Left renal cortex interstitium (tissue), 4 donors: ENCODE measurements around the gene PNPT1. TPM values are rescaled to one million over a fixed set of nuclear protein-coding genes. Genes with fewer than 3 reads are reported as not detected.
"Not testable (repeated sequence)": the region's sequence is repeated elsewhere in the genome, so short reads cannot be mapped to it uniquely, and the experiment has no call there.

Source experiments
- DNase-seq, 4 donors: peaks; one replicate each; pipeline ENCODE4 v3.0.0-alpha.2; 2013; ENCODE audit warnings: low read depth in 4 of 4, low spot score in 2 of 4, missing footprints in 1 of 4
- polyA plus RNA-seq, 4 donors: library from polyadenylated mRNA; unstranded; fragments of 120-200 nt; gene quantifications; one replicate each; pipeline ENCODE4 v1.2.1, GENCODE V29; 2013; ENCODE audit not compliant: insufficient read length in 4 of 4

PNPT1 gene
- 10 to 100 TPM; 20.1 to 32.3 (median 26.0) TPM for polyA plus RNA-seq

DNA sequence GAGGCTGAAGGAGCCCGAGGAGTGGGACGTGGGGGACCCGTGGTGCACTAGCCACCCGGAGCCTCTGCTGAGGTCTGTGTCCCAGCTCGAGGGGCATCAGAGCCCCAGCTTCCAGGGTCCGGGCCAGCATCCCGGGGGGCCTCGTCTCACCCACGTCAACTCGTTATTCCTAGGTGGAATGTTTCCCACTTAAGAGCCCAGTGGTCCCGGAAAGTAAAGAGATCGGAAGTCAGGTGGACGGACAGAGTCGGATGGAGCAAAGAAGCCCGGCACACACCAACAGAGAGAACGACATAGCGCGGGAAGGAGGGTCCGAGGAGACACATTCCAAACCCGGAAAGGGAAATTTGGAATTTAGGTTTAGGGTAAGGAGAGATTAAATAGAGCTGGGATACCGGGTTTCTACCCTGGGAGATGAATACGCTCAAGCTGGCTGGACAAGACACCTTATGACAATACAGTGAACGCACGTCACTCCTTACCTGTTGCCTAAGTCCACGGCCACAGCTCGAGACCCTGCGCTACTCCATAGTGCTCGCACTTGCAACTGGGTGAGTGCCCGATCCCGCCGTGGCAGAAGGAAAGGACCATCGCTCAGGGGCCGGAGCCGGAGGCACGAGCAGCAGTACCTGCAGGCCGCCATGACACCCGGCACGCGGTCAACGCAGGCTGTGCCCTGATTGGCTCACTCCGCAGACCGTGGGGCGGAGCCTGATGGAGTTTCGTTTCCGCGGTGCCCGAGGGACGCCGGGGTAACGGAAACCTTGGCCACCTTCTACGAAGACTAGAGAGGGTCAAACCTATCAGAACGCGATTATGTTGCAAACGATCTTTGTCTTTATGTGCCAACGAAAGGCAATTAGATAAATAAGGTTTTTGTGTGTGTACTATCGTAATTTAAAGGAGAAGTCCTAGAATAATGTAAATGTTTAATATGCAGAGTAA lies at the start of gene PNPT1:
Gene PNPT1 (minus strand): TSS at position 664 of the 945 bp plus-strand sequence. CDS start 21 bp downstream, at position 643.
- peak; percentile 65 to 94 (median 81) for DNase-seq

DNA sequence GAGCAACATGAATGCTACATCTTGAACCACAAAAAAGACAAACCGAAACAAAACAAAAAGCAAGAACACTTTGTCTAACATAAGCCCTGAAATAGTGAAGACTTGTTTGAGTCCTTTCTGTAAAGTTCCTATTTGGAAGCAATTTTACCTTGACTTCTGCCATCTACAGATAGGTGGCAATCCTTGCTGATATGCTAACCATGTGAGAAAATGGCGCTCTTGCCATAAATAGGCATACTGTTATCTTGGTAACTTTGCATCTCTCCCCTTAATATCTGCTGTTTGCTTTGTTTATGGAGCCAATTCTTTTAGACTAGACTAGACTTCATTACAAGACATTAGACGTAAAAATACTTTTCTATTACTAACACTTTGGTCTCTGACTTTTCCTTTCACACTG lies 49.4 kb upstream of the PNPT1 start:
- DNase-seq, result no peak

DNA sequence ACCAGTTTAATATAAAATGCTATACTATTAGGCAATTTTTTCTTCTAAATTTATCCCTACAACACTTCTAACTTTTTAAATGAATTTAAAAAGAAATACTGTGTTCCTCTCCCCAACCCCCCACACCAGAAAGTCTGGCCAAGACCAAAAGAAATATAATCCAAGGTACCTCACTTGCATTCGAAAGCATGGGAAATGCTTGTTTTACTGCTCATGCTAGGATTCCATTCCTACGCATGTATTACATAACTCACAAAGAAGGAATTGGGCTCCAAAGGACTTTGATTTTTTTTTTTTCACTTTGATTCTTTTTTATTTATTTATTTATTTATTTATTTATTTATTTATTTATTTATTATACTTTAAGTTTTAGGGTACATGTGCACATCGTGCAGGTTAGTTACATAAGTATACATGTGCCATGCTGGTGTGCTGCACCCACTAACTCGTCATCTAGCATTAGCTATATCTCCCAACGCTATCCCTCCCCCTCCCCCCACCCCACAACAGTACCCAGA lies 42.4 kb upstream of the PNPT1 start:
- DNase-seq, result not testable (repeated sequence)

DNA sequence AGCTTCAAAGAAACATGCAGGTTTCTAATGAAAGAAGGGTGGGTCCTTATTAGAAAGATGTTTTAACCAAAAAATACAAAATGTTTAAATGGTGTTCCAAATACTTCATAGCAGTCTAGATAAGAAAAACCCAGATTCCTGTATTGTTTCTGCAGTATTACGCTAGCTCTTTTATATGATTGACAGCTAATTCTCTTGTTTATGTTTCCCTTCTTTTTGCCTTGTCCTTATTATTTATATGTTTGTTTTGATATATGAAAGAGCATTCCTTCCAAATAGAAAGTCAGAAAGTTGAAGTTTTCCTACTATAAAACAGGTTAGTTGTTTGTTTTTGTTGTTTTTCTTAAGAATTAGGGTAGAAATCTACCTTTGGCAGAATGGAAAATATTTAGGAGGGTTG lies 41.1 kb upstream of the PNPT1 start:
- DNase-seq, result no peak

DNA sequence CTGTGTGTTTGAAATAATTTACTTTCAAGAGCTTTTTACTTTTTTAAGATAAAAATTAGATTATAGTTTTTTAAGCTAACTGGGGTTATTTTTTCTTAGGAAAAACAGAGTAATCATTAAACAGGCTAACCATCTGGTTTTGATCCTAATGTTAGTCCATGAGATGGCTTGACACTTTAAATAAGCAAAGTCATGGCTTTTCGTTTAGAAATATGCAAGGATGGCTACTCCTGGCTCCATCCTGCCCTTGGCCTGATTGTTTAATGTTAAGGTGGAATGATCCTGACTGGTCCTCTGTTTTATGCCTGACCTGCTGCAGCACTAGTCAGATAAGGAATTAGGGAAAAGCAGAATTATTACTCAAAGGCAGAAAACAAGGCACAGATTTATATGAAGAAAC lies 39.7 kb upstream of the PNPT1 start:
- no peak for DNase-seq

DNA sequence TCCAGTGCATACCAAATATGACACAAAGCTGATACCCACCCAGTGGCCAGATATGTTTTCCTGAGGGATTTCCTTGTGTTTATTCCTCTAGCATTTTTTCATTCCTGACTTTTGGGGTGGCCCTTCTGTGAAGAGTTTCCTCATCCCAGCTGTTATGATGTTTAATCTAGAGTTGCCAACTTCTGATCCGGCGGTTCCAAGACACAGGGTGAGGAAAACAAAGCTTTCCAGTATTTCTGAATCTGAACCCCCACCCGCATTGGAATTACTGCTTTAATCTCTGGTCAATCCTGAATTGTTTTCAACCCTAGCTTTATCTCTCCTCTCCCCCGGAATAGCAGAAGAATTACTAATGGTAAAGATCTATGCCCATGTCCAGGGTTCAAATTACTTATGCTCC lies 39.2 kb upstream of the PNPT1 start:
- no peak for DNase-seq

DNA sequence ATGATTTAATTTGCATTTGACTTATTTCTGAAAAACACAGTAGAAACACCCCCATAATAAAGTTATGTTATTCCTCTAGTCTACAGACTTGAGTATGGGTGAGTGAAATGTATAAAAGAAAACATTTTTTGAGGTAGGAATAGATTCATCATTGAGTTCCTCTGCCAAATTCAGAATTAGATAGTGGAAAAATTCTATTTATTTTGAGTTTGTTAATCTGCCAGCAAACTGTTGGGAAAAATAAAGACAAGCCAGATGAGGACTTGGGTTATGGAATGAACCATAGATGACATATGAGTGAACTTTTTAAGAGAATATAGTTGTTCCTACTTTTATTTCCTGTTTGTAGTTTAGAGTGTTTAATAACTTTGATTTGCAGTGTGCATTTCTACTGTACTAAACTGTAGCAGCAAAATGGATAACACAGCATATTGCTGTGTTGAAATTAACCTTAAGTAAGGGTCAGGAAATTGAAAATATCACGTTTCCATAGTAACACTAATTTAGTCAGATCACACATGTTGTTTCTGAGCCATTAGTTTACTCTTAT lies 35.6 kb upstream of the PNPT1 start:
- DNase-seq, result no peak

DNA sequence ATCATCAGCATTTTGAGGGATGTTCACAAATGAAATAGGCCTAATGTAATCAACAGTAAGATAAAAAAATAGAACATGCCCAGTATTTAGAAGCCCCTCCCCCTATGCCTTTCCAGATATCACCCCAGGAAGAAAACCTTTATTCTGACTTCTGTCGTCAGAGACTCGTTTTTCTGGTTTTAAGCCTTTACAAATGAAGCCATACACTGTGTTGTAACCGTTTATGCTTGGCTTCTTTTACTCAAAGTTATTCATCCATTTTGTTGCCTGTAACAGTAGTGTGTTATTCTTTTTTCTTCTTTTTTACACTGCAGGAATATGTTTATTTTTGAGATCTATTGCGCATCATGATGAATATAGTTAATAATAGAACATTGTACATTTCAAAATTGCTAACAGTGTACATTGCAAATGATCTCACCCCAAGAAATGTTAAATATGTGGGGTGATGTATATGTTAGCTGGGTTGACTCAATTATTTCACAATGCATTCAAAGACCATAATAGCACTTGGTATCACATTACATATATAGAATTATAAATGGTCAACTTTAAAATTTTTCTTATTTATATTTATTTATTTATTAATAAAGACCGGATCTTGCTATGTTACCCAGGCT lies 28.1 kb upstream of the PNPT1 start:
- DNase-seq, result peak in 2 of 4 donors; percentile 14 to 28

DNA sequence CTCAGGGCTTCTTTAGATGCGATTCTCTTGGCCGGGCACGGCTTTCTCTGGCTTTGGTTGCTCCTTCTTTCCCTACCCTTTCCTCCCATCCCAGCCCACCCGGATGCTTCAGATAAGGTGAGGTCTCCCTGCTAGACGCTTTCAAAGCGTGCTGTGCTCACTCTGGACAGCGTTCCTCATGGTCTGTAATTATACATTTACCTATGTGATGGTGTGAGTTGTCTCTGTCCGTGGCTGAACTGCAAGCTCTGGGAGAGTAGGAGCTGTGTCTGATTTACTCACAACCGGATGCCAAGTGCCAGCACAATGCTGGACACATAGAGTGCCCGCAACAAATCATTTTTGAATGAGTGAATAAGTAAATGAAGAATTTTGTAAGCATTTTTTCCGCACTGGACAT lies 26.8 kb upstream of the PNPT1 start:
- no peak for DNase-seq

DNA sequence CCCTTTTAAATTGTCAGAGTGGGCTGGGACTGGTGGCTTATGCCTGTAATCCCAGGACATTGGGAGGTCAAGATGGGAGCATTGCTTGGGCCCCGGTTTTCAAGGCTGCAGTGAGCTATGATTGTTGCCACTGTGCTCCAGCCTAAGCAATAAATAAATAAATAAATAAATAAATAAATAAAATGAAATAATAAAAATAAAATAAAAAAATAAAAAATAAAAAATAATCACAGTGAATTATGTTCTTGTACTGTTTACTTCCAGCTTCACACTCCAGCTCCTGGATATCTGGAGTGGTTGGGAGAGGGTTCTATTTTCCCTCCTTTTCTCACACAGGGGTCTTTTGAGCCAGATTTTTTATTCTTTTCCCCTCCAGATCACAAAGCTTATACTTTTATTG lies 26.2 kb upstream of the PNPT1 start:
- no peak for DNase-seq

DNA sequence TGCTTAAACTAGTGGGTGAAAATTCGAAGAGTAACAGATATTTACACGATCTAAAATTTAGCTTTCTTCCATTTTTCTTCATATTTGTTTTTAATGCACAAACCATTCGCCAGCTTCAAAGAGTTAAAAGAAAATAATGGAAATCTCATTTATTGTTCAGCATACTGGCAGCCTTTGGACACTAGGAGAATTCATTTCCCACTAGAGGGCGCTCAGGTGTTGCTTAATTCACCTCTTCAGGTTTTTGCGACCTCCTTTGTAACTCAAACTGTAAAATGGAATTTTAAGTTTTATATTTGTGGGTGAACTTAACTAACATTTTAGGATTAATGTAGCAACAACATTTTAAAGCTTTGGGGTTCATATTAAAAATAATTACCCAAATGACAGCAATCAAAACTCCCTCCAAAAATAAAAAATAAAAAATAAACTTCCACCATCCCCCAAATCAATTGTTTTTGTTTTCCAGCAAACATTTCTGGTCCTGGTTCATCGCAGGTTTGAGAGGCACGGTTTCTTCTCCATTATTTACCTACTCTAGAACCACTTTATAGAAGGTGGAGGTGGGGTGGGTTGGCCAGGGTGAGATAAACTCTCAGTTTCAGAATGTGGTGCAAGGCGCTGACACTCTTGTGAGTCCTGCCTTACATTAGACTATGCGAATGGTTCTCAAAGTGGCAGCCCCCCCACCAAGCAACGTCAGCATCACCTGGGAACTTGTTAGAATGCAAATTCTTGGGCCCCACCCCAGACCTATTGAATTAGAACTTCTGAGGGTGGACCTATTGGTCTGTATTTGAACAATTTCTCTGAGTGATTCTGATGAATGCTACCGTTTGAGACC lies 24.7 kb upstream of the PNPT1 start:
- DNase-seq, result peak in 3 of 4 donors; percentile 40 to 63 (median 51)

DNA sequence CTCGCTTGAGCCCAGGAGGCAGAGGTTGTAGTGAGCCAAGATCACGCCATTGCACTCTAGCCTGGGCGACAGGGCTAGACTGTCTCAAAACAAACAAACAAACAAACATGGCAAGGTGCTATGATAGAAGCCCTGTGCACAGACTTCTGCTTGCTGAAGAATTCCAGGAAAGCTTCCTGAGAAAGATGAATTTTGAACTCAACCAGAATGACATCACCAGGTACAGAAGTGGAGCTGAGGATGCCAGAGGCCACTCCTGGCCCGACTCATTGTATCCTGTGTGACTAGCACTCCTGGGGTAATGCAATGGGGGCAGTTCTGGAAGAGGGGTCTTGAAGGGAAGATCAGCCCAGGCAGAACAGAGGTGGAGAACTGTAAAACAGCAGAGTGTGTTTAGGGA lies 22.0 kb upstream of the PNPT1 start:
- no peak for DNase-seq

DNA sequence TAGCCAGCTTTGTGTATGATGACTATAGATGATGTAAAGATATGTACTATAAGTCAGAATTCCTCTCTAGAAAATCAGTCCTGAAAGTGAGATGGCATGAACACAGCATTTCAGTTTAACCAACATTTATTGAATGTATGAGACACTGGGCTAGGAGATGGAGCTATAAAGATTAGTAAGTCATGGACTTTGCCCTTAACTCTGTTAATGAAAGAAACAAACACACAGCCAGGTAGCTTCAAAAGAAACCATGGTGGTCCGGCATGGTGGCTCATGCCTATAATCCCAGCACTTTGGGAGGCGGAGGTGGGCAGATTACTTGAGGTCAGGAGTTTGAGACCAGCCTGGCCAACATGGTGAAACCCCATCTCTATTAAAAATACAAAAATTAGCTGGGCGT lies 21.5 kb upstream of the PNPT1 start:
- not testable (repeated sequence) for DNase-seq

DNA sequence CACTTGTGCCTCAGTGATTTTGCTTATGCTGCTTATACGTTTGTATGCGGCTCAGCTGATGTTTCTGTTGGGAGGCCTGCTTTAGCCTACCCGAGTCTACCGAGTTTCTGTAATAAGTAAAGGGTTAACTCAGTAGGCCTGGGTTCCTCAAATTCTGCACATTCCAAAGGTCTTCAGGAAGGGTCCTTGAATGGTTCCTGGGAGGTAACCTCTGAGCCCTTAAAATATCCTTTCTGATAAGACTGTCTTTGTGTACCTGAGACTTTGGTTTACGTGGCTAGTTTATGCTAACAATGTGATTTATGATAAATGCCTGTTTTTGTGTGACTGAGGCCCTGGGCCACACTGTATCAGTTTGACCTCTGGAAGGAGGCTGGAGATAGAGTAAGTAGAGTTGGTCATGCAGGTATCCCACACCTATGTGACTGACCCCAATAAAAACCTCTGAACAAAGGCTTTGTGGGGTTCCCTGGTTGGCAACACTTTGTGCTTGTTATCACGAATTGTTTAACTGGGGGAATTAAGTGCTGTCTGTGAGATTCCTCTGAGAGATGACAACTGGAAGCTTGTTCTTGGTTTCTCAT lies 18.9 kb upstream of the PNPT1 start:
- no peak for DNase-seq

DNA sequence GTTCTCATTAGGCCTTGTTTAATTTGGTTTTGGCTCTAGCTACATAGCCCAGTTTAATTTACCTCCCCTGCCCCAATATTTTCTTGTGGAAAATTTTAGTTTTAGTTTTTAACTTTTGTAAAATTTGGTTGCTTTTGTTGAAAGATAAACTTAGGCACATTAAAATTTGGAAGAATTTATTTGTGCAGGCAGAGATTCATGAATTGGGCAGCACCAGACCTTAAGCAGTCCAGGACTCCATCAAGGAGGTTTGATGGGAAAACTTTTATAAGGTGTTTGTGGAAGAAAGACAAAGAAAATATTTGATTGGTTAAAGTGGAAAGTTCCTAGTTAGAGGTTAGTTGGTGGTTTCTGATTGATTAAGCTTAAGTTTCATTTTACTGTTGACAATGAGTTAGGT lies 16.4 kb upstream of the PNPT1 start:
- no peak for DNase-seq

DNA sequence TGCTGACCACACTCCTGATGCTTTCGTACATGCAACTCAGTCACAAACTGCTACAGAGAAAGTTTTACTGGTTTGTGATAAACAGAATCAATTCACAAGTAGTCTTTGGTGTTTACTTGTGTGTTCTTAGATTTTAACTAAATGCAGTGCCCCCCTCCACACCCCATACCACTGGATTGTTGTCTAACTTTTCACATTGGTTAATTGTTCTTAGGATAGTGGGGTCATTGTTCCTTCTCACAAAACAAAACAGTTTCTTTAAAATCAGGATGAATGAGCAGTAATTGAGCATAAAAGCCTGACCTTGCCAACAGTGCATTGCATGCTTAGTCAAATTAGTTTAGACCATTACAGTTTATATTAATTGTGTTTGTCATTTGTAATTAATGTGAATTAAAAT lies 14.1 kb upstream of the PNPT1 start:
- no peak for DNase-seq

DNA sequence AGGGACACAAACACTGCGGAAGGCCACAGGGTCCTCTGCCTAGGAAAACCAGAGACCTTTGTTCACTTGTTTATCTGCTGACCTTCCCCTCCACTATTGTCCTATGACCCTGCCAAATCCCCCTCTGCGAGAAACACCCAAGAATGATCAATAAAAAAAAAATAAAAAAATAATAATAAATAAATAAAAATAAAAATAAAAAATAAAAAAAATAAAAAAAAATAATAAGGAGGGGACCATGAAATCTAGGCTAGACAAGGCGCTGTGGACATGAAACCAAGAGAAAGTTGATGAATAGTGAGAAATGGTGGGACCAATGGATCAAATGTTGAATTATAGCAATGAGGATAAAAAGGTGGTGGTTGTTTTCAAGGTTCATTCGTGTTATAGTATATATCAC lies 12.6 kb upstream of the PNPT1 start:
- DNase-seq, result not testable (repeated sequence)

DNA sequence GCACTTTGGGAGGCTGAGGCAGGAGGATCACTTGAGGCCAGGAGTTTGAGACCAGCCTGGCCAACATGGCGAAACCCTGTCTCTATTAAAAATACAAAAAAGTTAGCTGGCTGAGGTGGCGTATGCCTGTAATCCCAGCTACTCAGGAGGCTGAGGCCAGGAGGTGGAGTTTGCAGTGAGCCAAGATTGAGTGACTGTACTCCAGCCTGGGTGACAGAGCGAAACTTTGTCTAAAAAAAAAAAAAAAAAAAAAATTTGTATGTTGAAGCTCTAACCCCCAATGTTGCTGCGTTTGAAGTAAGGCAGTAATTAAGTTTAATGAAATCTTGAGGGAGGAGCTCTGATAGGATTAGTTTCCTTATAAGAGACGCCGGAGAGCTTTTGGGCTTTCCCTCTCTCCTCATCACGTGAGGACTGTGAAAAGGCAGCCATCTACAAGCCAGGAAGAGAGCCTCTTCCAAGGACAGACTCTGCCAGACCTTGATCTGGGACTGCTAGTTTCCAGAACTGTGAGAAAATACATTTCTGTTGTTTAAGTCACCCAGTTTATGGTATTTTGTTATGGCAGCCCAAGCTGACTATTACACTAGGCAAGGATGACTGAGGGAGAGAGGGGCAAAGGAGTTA lies 11.5 kb upstream of the PNPT1 start:
- DNase-seq, result no peak

DNA sequence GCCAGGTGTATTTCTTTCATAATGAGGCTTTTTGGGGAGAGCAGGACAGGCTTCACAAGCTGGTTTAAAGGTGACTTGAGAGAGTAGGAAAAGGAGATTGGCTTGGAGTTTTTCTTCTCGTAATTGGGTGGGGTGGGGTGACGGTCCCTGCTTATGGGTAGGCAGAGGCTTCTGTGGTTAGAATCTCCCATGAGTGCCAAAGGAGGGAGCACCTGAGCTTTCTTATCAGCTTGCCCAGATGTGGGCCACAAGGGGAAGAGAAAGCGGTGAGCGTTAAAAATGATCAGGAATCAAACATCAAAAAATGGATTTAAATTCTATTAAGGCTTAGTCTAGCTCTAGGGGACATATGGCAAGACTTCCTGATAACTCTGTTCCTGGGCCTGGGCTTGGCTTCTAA lies 9.7 kb upstream of the PNPT1 start:
- DNase-seq, result no peak

DNA sequence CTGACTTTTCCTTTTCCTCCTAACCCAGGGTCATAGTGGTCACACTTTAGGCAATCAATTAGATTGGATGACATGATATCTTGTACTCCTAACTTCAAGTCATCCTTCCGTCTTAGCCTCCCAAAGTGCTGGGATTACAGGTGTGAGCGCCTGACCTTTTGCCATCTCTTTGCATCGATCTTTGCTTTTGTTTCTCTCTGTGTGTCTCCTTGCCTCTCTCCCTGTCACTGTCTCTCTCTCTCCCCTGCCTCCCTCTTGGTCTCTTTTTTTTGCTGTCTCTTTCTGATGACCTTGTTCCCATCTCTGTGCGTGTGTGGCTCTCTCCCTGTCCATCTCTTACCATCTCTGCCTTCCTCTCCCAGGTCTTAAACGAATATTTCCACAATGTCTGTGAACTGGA lies 904 bp downstream of the PNPT1 start:
- DNase-seq, result not testable (repeated sequence)
